Esophagus muscularis mucosa (tissue), 4 donors: Measurements from ENCODE around the gene CTNNA3.

ENCODE experiments used
- EP300 ChIP-seq: sonication (generic); formaldehyde crosslinking; IDR thresholded peaks from one replicate; pipeline ENCODE4 v1.6.1; 2017; ENCODE audit warnings: antibody characterized with exemption
- POLR2A ChIP-seq: fragments of 450-650 bp; IDR thresholded peaks from one replicate; pipeline ENCODE4 v1.6.1; 2017; ENCODE audit warnings: antibody characterized with exemption, moderate library complexity, mild to moderate bottlenecking, low read depth
- POLR2AphosphoS5 ChIP-seq, 2 donors: sonication (generic); formaldehyde crosslinking; IDR thresholded peaks; one replicate each; pipeline ENCODE4 v1.6.1; 2017; ENCODE audit warnings: antibody characterized with exemption in 2 of 2
- TF ChIP-seq, protein P1 (sequence below), 3 experiments: fragments of 200-600 bp in 2 of 3; fragments of 450-650 bp in 1 of 3; sonication (generic) in 2 of 3; IDR thresholded peaks; one replicate each; pipeline ENCODE4 v1.5.1; 2017 to 2019; ENCODE audit warnings: antibody characterized with exemption in 3 of 3, mild to moderate bottlenecking in 2 of 3, moderate library complexity in 1 of 3

DNA sequence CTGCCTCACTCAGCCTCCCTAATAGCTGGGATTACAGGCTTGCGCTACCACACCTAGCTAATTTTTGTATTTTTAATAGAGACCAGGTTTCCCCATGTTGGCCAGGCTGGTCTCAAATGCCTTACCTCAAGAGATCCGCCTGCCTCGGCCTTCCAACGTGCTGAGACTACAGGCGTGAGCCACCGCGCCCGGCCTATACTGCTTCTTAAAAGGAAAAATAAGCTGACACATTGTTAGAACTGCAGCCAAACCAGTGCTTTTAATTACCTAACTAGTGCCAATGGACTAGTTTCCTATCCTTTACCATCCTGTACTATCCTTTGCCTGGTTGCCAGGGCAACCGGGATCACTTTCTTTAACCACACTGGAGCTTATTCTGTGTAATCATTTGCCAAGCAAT is 662.1 kb downstream of the CTNNA3 start:
- TF ChIP-seq POLR2AphosphoS5 (IDR thresholded peaks at IDR 0.05), result no peak
- TF ChIP-seq POLR2A, result no peak
- TF ChIP-seq, protein P1, sequence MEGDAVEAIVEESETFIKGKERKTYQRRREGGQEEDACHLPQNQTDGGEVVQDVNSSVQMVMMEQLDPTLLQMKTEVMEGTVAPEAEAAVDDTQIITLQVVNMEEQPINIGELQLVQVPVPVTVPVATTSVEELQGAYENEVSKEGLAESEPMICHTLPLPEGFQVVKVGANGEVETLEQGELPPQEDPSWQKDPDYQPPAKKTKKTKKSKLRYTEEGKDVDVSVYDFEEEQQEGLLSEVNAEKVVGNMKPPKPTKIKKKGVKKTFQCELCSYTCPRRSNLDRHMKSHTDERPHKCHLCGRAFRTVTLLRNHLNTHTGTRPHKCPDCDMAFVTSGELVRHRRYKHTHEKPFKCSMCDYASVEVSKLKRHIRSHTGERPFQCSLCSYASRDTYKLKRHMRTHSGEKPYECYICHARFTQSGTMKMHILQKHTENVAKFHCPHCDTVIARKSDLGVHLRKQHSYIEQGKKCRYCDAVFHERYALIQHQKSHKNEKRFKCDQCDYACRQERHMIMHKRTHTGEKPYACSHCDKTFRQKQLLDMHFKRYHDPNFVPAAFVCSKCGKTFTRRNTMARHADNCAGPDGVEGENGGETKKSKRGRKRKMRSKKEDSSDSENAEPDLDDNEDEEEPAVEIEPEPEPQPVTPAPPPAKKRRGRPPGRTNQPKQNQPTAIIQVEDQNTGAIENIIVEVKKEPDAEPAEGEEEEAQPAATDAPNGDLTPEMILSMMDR (IDR thresholded peaks at IDR 0.05), result no peak
- no peak for TF ChIP-seq EP300
